IPS-18a (cell line): Measurements from ENCODE around the gene ST6GALNAC1.

Experiments used
- H3K27ac ChIP-seq: one replicate; pipeline ENCODE4 v1.5.1; 2013; ENCODE audit warnings: low read length
- H3K27me3 ChIP-seq: one replicate; pipeline ENCODE4 v1.6.1; 2013; ENCODE audit warnings: mild to moderate bottlenecking, low read length; ENCODE audit not compliant: control insufficient read depth, insufficient read depth
- H3K36me3 ChIP-seq: one replicate; pipeline ENCODE4 v1.6.1; 2013; ENCODE audit warnings: low read depth, low read length; ENCODE audit not compliant: control insufficient read depth
- H3K4me1 ChIP-seq: one replicate; pipeline ENCODE4 v1.6.1; 2013; ENCODE audit warnings: low read depth, low read length; ENCODE audit not compliant: control insufficient read depth
- H3K4me3 ChIP-seq: one replicate; pipeline ENCODE4 v1.5.1; 2013; ENCODE audit warnings: low read length
- H3K9ac ChIP-seq: one replicate; pipeline ENCODE4 v1.6.1; 2013; ENCODE audit warnings: mild to moderate bottlenecking, low read length, moderate library complexity
- H3K9me3 ChIP-seq: one replicate; pipeline ENCODE4 v1.6.1; 2013; ENCODE audit warnings: low read depth, low read length; ENCODE audit not compliant: control insufficient read depth

Gene ST6GALNAC1

GRCh38 chr17:76683921-76684745 is 40.6 kb upstream of the ST6GALNAC1 start:
- Histone ChIP-seq H3K36me3 (no peaks in the 10 kb centered on the region), H3K27ac (no peak overlapping the region), H3K9ac (no peak overlapping the region), H3K9me3 (no peaks in the 10 kb centered on the region), H3K4me3 (no peak overlapping the region), H3K27me3 (no peaks in the 10 kb centered on the region), H3K4me1 (peaks cover 9% of the 10 kb centered on the region)

GRCh38 chr17:76683011-76683755 is 39.6 kb upstream of the ST6GALNAC1 start:
- Histone ChIP-seq H3K36me3 (no peaks in the 10 kb centered on the region), H3K4me3 (no peak overlapping the region), H3K9me3 (no peaks in the 10 kb centered on the region), H3K4me1 (peaks cover 6% of the 10 kb centered on the region), H3K27me3 (no peaks in the 10 kb centered on the region), H3K27ac (no peak overlapping the region), H3K9ac (no peak overlapping the region)

DNA sequence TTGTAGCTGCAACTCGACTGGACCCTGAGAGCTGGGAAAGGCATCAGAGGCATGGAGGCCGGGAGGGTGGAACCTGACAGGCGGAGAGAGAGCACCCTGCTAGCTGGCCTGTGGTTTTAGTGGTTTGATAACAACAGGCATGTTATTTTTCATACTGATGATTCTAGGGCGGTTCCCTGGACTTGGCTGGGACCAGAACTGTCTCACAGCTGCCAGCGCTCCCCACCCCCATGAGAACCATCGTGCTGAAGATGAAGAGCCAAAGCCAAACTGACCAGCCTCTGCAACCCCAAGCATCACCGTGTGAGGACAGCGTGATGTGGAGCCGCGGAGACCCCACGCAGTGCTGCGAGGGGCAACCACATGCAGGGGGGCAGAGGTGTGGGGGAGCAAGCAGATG is 38.7 kb upstream of the ST6GALNAC1 start:
- peaks cover 6% of the 10 kb centered on the region for H3K4me1 ChIP-seq
- no peaks in the 10 kb centered on the region for H3K27me3 ChIP-seq
- H3K9ac ChIP-seq, result no peak overlapping the region
- no peaks in the 10 kb centered on the region for H3K9me3 ChIP-seq
- no peak overlapping the region for H3K4me3 ChIP-seq
- H3K27ac ChIP-seq, result no peak overlapping the region
- H3K36me3 ChIP-seq, result no peaks in the 10 kb centered on the region

- Histone ChIP-seq H3K27ac (no peak overlapping the region), H3K36me3 (no peaks in the 10 kb centered on the region), H3K27me3 (no peaks in the 10 kb centered on the region), H3K4me1 (peaks cover 6% of the 10 kb centered on the region), H3K4me3 (no peak overlapping the region), H3K9ac (no peak overlapping the region), H3K9me3 (no peaks in the 10 kb centered on the region)
Measured at GRCh38 chr17:76681222-76682137, 37.9 kb upstream of the ST6GALNAC1 start.

DNA sequence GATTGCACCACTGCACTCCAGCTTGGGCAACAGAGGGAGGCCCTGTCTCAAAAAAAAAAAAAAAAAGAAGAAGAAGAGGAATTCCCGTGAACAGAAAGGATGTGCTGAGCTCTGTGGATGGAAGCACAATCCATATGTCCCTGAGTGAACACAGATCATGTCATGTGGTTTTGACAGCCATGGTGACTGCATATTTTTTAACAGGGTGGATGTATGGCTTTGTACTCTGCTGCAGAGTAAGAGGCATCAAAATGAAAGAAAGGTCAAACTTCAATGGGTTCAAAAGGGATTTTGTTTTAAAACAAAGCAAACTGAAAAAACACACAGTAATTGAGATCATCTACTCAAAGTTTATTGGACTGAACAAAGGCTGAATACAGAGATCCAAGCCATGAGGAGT is 35.7 kb upstream of the ST6GALNAC1 start:
- no peak overlapping the region for H3K9ac ChIP-seq
- no peak overlapping the region for H3K27ac ChIP-seq
- H3K27me3 ChIP-seq, result no peaks in the 10 kb centered on the region
- H3K36me3 ChIP-seq, result no peaks in the 10 kb centered on the region
- peaks cover 6% of the 10 kb centered on the region for H3K4me1 ChIP-seq
- no peak overlapping the region for H3K4me3 ChIP-seq
- no peaks in the 10 kb centered on the region for H3K9me3 ChIP-seq

GRCh38 chr17:76678330-76678729 is 34.8 kb upstream of the ST6GALNAC1 start:
- Histone ChIP-seq H3K4me3 (no peak overlapping the region), H3K27me3 (no peaks in the 10 kb centered on the region), H3K27ac (no peak overlapping the region), H3K9me3 (no peaks in the 10 kb centered on the region), H3K4me1 (peaks cover 2% of the 10 kb centered on the region), H3K9ac (no peak overlapping the region), H3K36me3 (no peaks in the 10 kb centered on the region)

DNA sequence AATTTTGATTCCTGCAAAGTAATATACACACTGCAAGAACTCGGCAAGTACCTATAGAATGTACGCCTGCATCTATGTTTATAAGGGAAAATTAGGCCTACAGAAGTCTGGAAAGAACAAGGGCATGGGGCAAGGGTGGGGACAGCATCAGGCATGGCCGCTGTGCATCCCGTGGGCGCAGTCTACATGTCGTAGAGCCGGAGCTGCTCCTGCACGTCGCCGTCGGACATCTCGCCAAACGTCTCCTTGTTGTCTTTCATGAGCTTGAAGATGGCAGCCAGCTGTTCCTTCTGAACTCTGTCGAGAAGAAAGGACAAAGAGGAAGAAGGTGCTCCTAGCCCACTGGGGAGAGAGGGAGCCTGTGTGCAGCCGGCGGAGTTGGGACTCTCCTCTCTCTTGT is 33.8 kb upstream of the ST6GALNAC1 start:
- no peak overlapping the region for H3K4me3 ChIP-seq
- no peaks in the 10 kb centered on the region for H3K9me3 ChIP-seq
- H3K27me3 ChIP-seq, result no peaks in the 10 kb centered on the region
- no peaks in the 10 kb centered on the region for H3K36me3 ChIP-seq
- H3K27ac ChIP-seq, result no peak overlapping the region
- H3K9ac ChIP-seq, result no peak overlapping the region
- H3K4me1 ChIP-seq, result peaks cover 1% of the 10 kb centered on the region

DNA sequence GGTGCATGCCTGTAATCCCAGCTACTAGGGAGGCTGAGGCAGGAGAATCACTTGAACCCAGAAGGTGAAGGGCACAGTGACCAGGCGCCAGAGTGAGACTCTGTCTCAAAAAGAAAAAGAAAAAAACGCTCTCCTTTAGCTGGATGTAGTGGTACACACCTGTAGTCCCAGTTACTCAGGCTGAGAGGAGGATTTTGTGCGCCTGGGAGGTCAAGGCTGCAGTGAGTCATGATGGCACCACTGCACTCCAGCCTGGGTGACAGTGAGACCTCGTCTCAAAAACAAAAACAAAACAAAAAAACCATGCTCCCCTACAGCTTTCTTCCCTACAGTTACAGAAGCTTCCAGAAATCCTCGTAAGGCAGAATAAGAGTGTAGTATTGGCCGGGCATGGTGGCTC is 33.1 kb upstream of the ST6GALNAC1 start:
- no peak overlapping the region for H3K27ac ChIP-seq
- H3K36me3 ChIP-seq, result no peaks in the 10 kb centered on the region
- H3K9me3 ChIP-seq, result no peaks in the 10 kb centered on the region

DNA sequence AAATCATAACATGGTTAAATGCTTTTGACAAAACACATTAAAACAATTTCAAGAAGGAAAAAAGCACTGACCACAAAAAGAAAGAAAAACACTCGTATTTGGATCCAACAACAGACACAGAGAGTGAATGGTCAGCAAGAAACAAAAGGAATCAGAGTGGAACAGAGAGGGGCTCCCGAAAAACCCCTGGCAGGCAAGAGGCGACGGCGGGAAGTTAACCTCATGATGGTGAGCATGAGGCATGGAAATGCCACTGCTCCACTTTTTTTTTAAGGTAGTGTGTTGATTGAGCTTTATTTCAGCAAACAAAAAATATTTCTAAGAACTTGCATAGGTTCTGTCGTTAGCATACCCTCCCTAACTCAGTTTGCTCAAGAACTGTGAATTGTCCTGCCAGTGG is 32.1 kb upstream of the ST6GALNAC1 start:
- H3K36me3 ChIP-seq, result no peaks in the 10 kb centered on the region
- peaks cover 8% of the 10 kb centered on the region for H3K4me1 ChIP-seq
- H3K4me3 ChIP-seq, result no peak overlapping the region
- no peaks in the 10 kb centered on the region for H3K27me3 ChIP-seq
- H3K9me3 ChIP-seq, result no peaks in the 10 kb centered on the region
- no peak overlapping the region for H3K9ac ChIP-seq
- no peak overlapping the region for H3K27ac ChIP-seq

More for the DNA sequence above, 33.1 kb upstream of the ST6GALNAC1 start:
- Histone ChIP-seq H3K4me3 (no peak overlapping the region), H3K4me1 (peaks cover 3% of the 10 kb centered on the region), H3K27me3 (no peaks in the 10 kb centered on the region), H3K9ac (no peak overlapping the region)

DNA sequence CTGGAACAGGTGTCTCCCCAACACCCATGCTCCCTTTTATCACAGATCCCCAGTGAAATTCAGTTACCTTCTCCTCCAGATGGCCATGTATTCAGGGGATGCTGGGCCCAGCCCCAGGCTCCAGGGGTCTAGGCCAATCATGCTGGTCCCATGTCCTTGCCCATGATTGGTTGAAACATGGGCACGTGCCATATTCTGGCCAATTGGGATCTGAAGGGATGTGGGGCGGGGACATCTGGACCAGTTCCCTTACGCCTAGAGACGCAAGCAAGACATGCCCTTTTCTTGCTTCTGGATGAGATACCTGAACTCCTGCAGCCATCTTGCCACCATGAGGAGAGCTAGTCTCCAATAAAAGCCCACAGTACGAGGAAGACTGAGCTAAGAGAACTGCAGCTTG is 31.0 kb upstream of the ST6GALNAC1 start:
- H3K27ac ChIP-seq, result no peak overlapping the region

DNA sequence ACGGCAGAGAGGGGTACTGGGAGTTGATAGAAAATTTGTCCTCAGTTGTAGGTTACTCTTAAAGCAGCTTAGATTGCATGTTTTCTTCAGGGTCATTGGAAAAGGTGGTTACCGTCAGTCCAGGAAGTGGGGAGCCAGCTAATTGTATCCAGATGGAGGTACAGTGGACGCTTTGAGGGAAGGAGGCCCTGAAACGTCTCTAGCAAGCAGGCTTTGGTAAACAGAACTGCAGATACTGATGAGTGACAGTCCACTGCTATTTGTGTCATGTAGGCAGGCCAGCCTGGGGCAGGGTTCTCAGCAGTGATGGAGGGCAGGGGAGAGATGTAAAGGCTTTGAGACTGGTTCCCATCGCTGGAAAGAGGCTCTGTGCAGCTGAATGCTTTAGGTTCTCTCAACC is 30.2 kb upstream of the ST6GALNAC1 start:
- Histone ChIP-seq H3K4me3 (no peak overlapping the region), H3K9me3 (no peaks in the 10 kb centered on the region), H3K36me3 (no peaks in the 10 kb centered on the region), H3K9ac (no peak overlapping the region), H3K27ac (no peak overlapping the region), H3K27me3 (no peaks in the 10 kb centered on the region), H3K4me1 (peaks cover 12% of the 10 kb centered on the region)

More for the DNA sequence above, 31.0 kb upstream of the ST6GALNAC1 start:
- Histone ChIP-seq H3K9ac (no peak overlapping the region), H3K9me3 (no peaks in the 10 kb centered on the region), H3K4me1 (peaks cover 12% of the 10 kb centered on the region), H3K27me3 (no peaks in the 10 kb centered on the region), H3K4me3 (no peak overlapping the region), H3K36me3 (no peaks in the 10 kb centered on the region)
